CD4-positive, alpha-beta T cell treated with Interleukin-21 for 1 hour (primary cell): ENCODE data around the gene COP1.
"Not testable (repeated sequence)": the region's sequence is repeated elsewhere in the genome, so short reads cannot be mapped to it uniquely, and the experiment has no call there.

Experiments
- DNase-seq: peaks from one replicate; pipeline ENCODE4 v3.0.0-alpha.2; 2020

Gene COP1

DNA sequence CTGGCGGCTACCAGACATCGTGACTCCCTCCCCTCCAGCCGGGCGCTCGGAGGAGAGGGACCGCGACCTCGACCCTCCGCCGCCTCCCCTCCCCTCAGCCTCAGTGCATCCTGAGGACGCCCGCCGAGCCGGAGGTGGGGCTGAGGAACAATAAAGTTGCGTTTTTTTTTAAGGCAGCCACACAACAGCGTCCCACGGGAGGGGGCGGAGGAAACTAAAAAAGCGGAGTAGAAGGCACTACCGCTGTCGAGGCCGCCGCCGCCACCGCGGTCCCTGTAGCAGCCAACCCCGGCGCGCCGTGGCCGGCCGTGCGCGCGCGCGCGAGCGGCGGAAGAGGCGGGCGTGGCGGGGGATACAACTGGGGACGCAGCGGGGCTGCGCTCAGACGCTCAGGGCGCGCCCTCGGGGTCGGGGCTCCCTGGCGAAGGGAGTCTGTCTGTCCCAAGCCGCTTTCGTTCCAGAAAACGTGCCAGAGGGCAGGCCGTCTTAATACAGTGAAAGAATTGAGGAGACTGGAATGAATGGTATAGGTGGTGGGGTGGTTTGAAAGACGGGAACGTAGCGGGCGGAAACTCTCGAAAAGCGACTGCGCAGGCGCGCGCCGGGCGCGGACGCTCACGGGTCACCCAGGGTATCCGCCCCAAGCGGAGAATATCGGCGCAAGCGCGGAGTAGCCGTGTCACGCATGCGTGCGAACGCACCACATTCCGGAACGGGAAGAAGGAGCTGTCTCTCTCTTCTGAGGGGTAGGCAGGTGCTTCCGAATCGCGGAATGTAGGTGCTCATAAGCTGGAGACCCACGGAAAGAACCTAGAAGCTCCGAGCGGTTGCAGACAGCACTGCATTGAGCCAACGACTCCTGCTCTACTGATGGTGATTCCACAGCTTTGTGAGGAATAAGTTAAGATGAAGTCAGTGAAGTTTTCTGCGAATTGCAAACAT, at the start of gene COP1:
Gene COP1 (minus strand): TSS at position 326 of the 942 bp plus-strand sequence. CDS start 308 bp downstream, at position 18.
- DNase-seq, result peak; percentile 98

- no peak for DNase-seq
Observed at GRCh38 chr1:176252191-176252590, 45.1 kb upstream of the COP1 start.

DNA sequence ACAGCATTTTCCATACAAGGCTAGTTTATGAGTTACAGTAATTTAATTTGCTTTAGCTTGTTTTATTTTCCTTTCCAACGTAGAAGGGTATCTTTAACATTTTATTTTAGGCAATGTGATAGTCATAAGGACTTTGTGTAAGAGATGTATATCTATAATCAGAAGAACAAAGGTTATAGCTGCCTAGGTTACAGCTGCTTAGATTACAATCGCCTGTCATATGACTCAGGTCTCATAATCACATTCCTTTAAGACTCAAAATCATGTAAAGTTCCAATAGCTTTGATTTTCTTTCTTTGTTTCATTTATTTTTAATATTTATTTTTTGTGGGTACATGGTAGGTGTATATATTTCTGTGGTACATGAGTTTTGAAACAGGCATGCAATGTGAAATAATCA, 37.8 kb upstream of the COP1 start:
- no peak for DNase-seq

DNA sequence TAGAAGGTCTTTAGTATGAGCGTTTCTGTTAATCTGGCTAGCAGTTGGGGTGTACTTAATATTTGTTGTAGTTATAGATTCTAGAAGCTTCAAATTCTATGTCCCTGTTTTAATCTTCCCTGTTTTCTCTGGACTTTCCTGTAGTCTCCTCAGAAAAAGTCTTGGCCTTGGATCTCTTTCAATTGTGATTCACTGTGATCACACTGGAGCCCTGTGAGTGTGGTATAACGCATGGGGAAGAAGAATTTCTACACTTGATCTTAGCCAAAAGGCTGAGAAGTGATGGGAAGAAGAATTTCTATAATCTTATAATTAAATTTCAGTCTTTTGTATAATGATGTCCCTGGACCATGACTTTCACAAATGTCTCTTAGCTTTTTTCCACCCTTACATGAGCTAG, 36.7 kb upstream of the COP1 start:
- DNase-seq, result no peak

- no peak for DNase-seq
Observed at GRCh38 chr1:176241385-176242015, 34.4 kb upstream of the COP1 start.

DNA sequence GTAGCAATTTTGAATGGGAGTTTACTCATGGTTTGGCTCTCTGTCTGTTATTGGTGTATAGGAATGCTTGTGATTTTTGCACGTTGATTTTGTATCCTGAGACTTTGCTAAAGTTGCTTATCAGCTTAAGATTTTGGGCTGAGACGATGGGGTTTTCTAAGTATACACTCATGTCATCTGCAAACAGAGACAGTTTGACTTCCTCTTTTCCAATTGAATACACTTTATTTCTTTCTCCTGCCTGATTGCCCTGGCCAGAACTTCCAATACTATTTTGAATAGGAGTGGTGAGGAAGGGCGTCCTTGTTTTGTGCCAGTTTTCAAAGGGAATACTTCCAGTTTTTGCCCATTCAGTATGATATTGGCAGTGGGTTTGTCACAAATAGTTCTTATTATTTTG, 26.6 kb upstream of the COP1 start:
- DNase-seq, result not testable (repeated sequence)

DNA sequence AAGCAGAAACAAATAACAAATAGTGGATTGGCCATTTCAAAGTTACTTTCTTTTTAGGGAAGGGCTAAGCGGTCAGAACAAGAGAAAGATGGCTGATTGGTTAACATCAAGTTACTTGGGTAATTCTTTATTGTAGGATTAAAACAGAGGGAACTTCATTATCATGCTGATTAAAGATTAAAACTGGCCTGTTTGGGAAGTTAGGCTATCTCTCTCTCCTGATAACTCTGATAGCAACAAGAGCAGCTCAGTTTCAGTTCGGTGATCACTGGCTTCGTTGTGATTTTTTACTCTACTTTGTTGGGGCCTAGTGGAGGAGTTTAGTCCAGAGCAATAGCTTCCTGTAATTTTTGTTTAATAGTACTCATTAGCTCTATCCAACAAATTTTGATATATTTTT, 20.5 kb upstream of the COP1 start:
- DNase-seq, result no peak

- DNase-seq, result no peak
Observed at GRCh38 chr1:176225911-176226310, 18.8 kb upstream of the COP1 start.

- DNase-seq, result no peak
Observed at GRCh38 chr1:176225479-176225875, 18.4 kb upstream of the COP1 start.

DNA sequence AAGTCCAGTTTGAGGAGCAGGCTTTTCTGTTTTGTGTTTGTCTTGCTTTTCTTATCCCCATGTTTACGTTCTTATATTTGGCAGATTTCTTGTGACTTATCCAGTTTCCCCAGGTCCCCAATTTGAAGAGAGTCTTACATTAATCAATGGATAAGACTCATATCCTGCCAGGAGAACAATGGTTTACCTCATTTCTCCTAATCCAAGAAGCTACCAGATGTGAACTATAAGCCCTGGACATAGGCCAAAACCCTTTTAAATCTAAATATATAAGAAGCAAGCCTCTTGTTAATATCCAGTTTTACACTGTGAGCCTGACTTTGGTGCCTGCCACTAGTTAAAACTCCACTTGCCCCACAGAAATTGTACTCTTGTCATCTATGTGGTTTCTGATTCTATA, 15.1 kb upstream of the COP1 start:
- no peak for DNase-seq

DNA sequence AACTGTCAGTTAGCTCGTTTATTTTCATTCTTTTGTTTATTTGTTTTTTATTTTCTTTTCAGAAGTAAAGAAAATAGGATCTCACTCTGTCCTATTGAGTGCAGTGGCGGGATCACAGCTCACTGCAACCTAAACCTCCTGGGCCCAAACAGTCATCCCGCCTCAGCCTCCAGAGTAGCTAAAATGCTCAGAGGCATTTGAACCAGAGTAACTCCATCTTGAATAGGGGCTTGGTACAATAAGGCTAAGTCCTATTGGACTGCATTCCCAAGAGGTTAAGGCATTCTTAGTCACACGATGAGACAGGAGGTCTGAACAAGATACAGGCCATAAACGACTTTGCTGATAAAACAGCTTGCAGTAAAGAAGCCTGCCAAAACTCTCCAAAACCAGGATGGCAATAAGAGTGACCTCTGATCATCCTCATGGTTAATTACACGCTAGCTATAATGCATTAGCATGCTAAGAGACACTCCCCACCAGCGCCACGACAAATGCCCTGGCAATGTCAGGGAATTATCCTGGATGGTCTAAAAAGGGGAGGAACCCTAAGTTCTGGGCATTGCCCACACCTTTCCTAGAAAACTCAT, 13.1 kb upstream of the COP1 start:
- no peak for DNase-seq

DNA sequence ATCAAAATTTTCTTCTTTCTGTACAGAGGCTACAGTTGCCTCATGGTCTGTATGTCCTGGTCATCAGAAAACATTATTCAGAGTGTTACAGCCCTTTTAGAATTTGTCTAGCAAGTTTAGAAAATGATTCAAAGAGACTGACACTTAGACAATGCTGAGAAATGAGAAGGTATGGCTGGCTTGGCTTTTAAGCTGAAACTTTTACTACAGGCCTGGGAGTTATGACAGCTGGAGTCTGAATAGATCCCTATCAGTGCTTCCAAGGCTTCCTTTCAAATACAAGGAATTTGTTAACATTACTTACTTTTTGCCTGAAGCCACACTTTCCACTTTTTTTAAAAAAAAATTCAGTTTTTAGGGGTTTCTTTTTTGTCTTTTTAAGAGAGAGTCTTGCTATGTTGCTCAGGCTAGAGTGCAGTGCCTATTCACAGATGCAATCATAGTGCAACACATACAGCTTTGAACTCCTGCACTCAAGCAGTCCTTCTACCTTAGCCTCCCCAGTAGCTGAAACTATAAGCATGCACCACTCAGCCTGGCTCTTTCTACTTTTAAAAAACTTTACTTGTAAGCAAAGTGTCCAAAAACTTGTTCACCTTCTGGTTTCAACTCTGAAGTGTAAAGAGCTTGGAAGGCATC, 10.5 kb upstream of the COP1 start:
- no peak for DNase-seq

DNA sequence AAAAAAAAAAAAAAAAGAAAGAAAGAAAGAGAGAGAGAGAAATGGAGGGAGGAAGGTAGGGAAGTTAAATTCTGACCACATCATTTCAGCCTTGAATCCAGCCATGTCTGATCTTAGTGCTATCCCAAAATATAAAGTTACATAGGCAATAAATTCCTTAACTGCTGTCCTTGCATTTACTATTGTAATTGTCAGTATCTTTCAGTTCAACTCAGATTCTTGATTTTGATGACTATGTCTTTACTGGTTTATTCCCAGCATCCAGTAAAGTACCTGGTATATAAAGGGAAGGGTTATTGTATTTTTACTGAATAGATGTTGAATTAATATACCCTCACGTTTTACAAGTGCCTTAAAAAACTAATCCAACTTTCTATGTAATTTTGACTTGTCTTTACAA, 8.9 kb upstream of the COP1 start:
- no peak for DNase-seq

GRCh38 chr1:176211396-176212165, 4.5 kb upstream of the COP1 start:
- no peak for DNase-seq

GRCh38 chr1:176208034-176208433, 948 bp upstream of the COP1 start:
- DNase-seq, result no peak

DNA sequence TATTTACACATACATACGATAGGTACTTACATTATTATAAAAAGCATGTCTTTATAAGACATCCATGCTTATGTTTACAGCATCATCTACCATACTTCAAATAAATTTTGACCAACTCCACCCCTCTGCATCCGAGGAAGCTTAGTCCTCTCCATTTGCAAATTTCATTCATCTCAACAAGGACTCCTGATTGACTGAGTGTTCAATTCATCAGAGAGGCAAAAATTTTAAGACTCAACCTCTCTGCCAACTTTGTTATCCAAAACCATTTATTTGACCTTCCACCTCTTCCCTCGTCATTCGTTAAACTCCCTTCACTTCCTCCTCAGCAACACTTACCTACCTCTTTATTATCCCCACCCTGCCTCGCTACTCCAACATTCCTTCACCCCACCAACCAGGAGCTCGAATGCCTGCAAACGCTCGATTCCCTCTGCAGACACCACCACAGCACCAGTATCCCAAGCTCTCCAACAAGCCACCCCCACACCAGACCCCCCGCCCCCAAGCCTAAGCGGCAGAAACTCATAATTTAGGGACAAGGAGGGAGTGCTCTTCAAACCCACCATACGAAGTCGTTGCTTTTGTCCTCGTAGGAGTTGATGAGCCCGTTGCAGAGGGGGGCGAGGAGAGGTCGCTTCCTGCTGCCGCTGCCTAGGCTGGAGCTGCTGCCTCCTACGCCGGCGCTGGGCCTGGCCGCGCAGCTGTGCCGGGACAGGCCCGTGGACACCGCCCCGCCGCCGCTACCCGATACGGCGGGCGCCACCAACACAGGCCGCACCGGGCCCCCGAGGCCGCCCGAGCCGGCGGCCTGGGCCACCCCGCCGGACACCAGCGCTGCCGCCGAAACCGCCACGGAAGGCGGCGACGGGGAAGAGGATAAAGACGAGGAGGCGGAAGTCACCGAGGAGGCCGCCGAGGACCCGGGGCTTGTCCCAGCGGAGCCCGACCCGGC, 803 bp downstream of the COP1 start:
- no peak for DNase-seq

DNA sequence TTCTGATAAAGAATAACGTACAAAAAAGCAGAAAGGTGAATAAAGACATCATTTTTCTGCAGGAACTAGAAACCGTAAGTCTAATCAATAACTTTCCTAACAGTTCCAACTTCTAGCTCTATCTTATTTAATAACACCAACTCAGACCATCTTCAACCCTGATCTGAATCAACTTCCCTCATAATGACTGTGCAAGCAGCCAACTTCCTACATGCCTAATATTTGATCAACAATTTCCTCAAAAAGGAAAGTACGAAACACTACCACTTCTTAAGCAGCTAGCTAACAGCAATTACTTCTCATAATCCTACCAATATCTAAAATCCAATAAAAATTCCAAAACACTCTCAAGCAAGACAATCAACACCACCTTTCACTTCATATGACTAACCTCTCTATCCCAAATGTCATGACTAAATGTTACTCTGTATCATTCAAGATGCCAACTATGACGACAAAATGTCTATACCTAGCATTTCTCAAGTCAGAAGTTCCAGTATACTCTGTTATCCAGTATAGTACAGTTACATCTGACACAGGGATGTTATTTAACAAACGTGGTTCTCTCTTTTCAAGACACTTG, 1.7 kb downstream of the COP1 start:
- no peak for DNase-seq

DNA sequence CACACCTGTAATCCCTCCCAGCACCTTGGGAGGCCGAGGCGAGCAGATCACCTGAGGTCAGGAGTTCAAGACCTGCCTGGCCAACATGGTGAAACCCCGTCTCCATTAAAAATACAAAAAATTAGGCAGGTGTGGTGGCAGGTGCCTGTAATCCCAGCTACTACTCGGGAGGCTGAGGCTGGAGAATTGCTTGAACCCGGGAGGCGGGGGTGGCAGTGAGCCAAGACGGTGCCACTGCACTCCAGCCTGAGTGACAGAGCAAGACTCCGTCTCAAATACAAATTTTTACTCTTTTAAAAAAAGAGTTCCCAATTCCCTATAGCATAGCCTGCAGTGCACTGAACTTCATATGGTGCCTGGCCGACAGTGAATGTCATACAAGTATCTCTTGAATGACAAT, 2.4 kb downstream of the COP1 start:
- DNase-seq, result not testable (repeated sequence)

DNA sequence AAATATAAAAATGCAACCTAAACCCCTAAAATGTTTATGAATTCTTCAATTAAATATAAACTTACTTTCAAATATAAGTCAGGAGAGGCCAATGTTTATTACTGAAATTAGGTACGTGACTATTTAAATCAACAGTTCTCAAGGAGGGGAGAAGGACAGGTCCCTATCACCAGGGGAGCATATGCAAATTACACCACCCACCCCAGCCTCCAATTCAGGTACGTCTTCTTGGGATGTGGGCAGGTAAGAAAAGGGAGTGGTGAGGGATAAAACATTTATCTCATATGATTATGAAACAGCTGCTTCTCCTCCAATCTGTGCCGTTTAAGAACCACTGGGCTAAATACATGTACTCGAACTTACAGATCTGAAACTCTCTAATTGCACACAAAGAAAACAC, 3.4 kb downstream of the COP1 start:
- DNase-seq, result no peak

GRCh38 chr1:176201568-176201967, 5.5 kb downstream of the COP1 start:
- no peak for DNase-seq

DNA sequence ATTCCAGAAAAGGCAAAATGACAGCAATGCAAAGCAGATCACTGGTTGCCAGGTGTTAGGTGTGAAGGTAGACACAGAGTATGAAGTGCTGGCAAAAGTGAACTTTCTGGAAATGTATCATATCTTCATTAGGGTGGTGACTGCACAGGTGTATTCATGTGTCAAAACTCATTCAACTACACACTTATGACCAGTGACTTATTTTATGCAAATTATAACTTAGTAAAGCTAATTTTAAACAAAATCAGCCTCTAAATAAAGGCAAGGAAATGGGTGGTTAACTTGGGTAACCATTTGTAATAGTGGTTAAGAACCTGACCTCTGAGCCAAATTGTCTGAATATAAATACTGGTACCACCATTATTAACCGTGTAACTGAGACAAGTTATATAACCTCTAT, 7.4 kb downstream of the COP1 start:
- DNase-seq, result no peak
